Memory B cell (primary cell): ENCODE data around the gene VSNL1.

Experiments
- ATAC-seq: fragments of 150-1000 bp; cut with Tn5 transposase; 2 replicates; pipeline ENCODE4 v1.10.0; 2021; ENCODE audit warnings: low read depth, mild to moderate bottlenecking, moderate library complexity
- DNase-seq, 2 donors: peaks; one replicate each; pipeline ENCODE4 v3.0.0; 2022; ENCODE audit warnings: low spot score in 2 of 2
- H3K27ac Mint-ChIP-seq: one replicate; pipeline ENCODE4 v1.8.0; 2022; ENCODE audit warnings: mild to moderate bottlenecking, moderate library complexity, mixed read lengths
- H3K27me3 Mint-ChIP-seq: one replicate; pipeline ENCODE4 v1.8.0; 2022; ENCODE audit warnings: mixed read lengths
- H3K36me3 Mint-ChIP-seq: one replicate; pipeline ENCODE4 v1.8.0; 2022; ENCODE audit warnings: mild to moderate bottlenecking, mixed read lengths
- H3K4me1 Mint-ChIP-seq: one replicate; pipeline ENCODE4 v1.8.0; 2022; ENCODE audit warnings: mixed read lengths
- H3K4me3 Mint-ChIP-seq: one replicate; pipeline ENCODE4 v1.8.0; 2022; ENCODE audit warnings: mild to moderate bottlenecking, moderate library complexity, mixed read lengths
- H3K9me3 Mint-ChIP-seq: one replicate; pipeline ENCODE4 v1.8.0; 2022; ENCODE audit warnings: mixed read lengths

The VSNL1 gene

GRCh38 chr2:17540093-17540812 is at the start of gene VSNL1:
VSNL1 (plus strand) TSS chr2:17540696; CDS start chr2:17592075, 51,379 bp downstream.
- no peaks in the 10 kb centered on the region for H3K36me3 Mint-ChIP-seq
- no peaks in the 10 kb centered on the region for H3K9me3 Mint-ChIP-seq
- peaks cover 13% of the 10 kb centered on the region for H3K4me1 Mint-ChIP-seq
- no peak within 1 kb of the TSS for H3K27ac Mint-ChIP-seq
- peak within 1 kb of the TSS; percentile 48 for H3K4me3 Mint-ChIP-seq
- DNase-seq (no peak), ATAC-seq (no peak)
- H3K27me3 Mint-ChIP-seq, result peaks cover 33% of the 10 kb centered on the region

DNA sequence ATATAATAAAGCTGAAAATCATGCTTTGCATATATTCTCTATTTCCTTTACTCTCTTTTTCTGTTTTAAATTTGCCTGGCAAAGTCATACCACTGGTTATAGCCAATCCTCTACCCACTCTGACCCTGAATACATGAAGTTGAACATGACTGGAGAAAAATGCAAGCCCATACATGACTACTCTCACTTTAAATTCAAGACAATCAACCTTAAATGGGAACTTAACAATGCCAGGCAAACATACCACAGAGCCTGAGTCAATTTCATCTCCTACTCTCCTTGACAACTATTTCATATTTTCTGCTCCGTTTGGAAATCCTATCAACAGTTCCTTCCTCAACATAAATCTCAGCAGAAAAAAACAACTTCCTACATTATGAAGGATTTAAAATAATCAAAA is 44.9 kb upstream of the VSNL1 start:
- Mint-ChIP-seq H3K27me3 (peaks cover 2% of the 10 kb centered on the region), H3K27ac (no peak overlapping the region)

GRCh38 chr2:17497718-17498117 is 42.8 kb upstream of the VSNL1 start:
- no peaks in the 10 kb centered on the region for H3K4me1 Mint-ChIP-seq
- ATAC-seq (no peak), DNase-seq (no peak)
- no peaks in the 10 kb centered on the region for H3K9me3 Mint-ChIP-seq
- no peak overlapping the region for H3K4me3 Mint-ChIP-seq
- no peaks in the 10 kb centered on the region for H3K36me3 Mint-ChIP-seq
- H3K27ac Mint-ChIP-seq, result no peak overlapping the region
- peaks cover 2% of the 10 kb centered on the region for H3K27me3 Mint-ChIP-seq

More for the DNA sequence above, 44.9 kb upstream of the VSNL1 start:
- no peak for ATAC-seq
- no peaks in the 10 kb centered on the region for H3K36me3 Mint-ChIP-seq
- H3K4me3 Mint-ChIP-seq, result no peak overlapping the region
- no peak for DNase-seq
- no peaks in the 10 kb centered on the region for H3K9me3 Mint-ChIP-seq
- no peaks in the 10 kb centered on the region for H3K4me1 Mint-ChIP-seq

DNA sequence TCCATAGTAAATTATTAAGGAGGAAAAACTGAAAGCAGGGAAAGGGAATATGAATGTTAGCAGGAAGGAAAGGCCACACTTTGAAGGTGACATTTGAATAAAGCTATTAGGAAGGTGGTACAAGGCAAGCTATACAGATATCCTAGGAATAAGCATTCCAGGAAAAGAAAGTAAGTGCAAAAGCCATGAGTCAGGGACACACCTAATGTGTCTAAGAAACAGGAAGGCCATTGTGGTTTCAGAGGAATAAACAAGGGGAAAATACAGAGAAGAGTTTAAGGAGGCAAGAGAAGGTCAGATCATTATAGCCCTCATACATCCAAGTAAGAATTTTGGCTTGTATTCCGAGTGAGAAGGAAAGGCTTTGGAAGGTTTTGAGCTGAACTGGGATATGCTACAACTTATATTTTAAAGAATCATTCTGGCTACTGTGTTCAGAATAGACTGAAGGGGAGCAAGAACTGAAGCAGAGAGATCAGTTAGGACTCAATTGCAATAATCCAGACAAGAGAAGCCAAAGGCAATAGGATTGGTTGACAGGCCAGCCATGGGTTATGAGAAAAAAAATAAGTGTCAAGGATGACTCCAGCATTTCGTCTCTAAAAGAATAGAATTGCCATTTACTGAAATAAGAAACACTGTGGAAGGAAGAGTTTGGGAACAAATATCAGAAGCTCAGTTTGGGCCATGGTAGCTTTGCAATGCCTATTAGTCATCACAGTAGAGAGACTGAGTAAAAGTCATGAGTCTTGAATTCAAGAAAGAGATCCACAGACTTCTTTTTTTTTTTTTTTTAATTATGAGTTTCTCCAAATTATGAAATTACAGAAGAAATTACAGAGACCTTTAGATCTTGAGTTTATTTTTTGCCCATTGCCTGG is 33.5 kb upstream of the VSNL1 start:
- H3K27me3 Mint-ChIP-seq, result peaks cover 11% of the 10 kb centered on the region
- no peaks in the 10 kb centered on the region for H3K4me1 Mint-ChIP-seq
- no peak overlapping the region for H3K27ac Mint-ChIP-seq
- no peak overlapping the region for H3K4me3 Mint-ChIP-seq
- no peaks in the 10 kb centered on the region for H3K9me3 Mint-ChIP-seq
- ATAC-seq (no peak), DNase-seq (no peak)
- no peaks in the 10 kb centered on the region for H3K36me3 Mint-ChIP-seq

DNA sequence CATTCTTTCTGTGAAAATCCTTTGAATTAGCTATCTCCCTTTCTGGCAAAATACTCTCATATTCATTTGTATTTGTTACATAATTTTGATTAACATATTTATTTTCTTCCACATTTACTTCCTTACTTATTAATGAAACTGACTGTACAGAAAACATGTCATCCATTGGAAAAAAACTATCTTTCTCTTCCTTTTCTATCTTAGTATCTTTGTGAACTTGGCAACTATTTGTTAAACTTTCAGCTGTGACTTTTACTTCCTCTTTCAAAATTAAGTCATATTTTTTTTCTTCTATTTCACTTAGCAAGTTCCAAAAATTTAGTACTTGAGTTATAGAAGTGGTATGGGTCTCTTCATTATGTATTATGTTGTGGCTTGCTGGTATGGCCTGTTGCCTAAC is 24.8 kb upstream of the VSNL1 start:
- Mint-ChIP-seq H3K4me3 (no peak overlapping the region), H3K9me3 (peaks cover under 1% of the 10 kb centered on the region)
- no peak for DNase-seq

DNA sequence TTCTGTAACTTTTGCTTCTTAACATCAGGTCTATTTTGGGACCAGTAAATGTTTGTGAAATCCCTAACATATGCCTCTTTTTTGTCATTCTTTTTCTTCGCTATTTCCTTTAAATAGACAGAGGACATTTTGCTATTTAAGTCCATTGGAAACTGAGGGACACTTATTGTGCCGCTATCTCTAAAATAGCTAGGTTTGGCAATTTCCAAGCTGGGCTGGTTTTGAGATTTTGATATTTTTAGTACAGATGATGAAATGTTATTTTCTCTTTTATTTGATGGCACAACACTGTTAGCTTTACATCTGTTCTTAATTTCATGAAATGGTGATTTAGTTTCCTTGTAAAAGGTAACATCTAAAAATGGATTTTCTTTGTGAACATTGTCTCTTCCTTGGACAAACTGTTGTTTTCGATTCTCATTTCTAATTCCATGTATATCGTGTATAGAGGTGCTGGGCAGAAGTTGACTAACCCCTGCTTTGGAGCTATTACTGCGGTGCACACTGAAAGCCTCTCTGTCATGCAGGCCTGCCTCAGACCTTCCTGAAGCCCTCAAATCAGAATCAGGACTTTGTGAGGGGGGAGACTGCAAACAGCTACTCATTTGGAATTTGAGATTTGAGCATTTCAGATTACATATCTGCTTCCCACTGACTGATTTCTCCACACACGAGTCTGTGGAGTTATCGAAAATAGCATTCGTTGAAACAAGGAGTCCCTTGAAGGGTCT is 22.9 kb upstream of the VSNL1 start:
- Mint-ChIP-seq H3K36me3 (no peaks in the 10 kb centered on the region), H3K27ac (no peak overlapping the region), H3K27me3 (peaks cover 14% of the 10 kb centered on the region), H3K4me1 (peaks cover 7% of the 10 kb centered on the region), H3K4me3 (peak overlapping the region; percentile 33), H3K9me3 (peaks cover 2% of the 10 kb centered on the region)
- DNase-seq (no peak), ATAC-seq (no peak)

More for the DNA sequence above, 24.8 kb upstream of the VSNL1 start:
- Mint-ChIP-seq H3K27me3 (peaks cover 9% of the 10 kb centered on the region), H3K4me1 (peaks cover 7% of the 10 kb centered on the region), H3K36me3 (no peaks in the 10 kb centered on the region), H3K27ac (no peak overlapping the region)
- ATAC-seq, result no peak

GRCh38 chr2:17518212-17519154 is 22.0 kb upstream of the VSNL1 start, which contains the start of gene RAD51AP2:
RAD51AP2 (minus strand) TSS chr2:17518440; CDS start chr2:17518415, 25 bp downstream.
- Mint-ChIP-seq H3K4me3 (peak within 1 kb of the TSS; percentile 33), H3K9me3 (peaks cover 2% of the 10 kb centered on the region), H3K27me3 (peaks cover 14% of the 10 kb centered on the region), H3K4me1 (peaks cover 7% of the 10 kb centered on the region), H3K36me3 (no peaks in the 10 kb centered on the region), H3K27ac (peak within 1 kb of the TSS; percentile 65)
- peak; percentile 32 to 43 for DNase-seq
- ATAC-seq, result peak; percentile 76

DNA sequence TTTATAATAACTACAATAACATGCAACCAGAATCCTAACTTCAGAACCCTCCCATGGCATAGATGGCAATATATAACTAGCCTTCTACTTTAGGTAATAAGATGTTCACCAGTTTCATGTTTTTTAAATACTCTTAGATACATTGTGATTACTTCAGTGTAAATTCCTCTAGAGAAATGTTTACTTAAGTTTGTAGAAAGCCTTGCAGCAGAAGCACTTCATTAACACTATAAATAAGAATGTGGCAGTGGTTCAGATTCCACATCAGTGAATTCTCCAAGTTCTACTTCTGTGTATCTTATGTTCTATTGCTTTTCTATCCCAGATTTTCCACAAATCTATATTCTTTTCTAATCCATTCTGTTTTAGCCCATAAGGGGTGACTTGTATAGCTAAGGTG is 21.0 kb upstream of the VSNL1 start:
- H3K4me1 Mint-ChIP-seq, result peaks cover 7% of the 10 kb centered on the region
- ATAC-seq, result no peak

GRCh38 chr2:17520761-17521160 is 19.7 kb upstream of the VSNL1 start:
- peak; percentile 44 for ATAC-seq
- H3K4me3 Mint-ChIP-seq, result no peak overlapping the region

More for the DNA sequence above, 21.0 kb upstream of the VSNL1 start:
- H3K4me3 Mint-ChIP-seq, result no peak overlapping the region
- H3K27ac Mint-ChIP-seq, result no peak overlapping the region
- H3K9me3 Mint-ChIP-seq, result peaks cover 2% of the 10 kb centered on the region
- peaks cover 15% of the 10 kb centered on the region for H3K27me3 Mint-ChIP-seq
- DNase-seq, result no peak
- no peaks in the 10 kb centered on the region for H3K36me3 Mint-ChIP-seq

DNA sequence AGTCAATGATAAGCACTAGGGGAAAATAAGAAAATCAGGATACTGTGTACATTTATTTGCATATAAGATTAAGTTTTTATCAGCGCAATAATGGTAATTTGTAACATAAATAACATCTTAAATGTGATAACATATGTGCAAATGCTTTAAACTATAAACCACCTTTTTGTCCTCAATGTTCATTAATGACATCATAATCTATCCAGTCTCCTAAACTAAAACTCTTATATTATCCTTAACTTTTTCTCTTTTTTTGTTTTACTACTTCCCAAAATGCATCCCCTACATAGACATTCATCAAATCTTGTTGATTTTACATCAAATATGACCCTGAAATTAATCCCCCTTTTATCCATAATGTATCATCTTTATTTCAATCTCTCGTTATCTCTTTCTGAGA is 18.9 kb upstream of the VSNL1 start:
- H3K9me3 Mint-ChIP-seq, result peaks cover 2% of the 10 kb centered on the region
- H3K4me1 Mint-ChIP-seq, result no peaks in the 10 kb centered on the region
- ATAC-seq (no peak), DNase-seq (no peak)
- peaks cover 20% of the 10 kb centered on the region for H3K27me3 Mint-ChIP-seq
- no peak overlapping the region for H3K4me3 Mint-ChIP-seq
- H3K27ac Mint-ChIP-seq, result no peak overlapping the region
- no peaks in the 10 kb centered on the region for H3K36me3 Mint-ChIP-seq

More at GRCh38 chr2:17520761-17521160, 19.7 kb upstream of the VSNL1 start:
- H3K27ac Mint-ChIP-seq, result no peak overlapping the region
- no peak for DNase-seq
- peaks cover 2% of the 10 kb centered on the region for H3K9me3 Mint-ChIP-seq
- peaks cover 17% of the 10 kb centered on the region for H3K27me3 Mint-ChIP-seq
- H3K4me1 Mint-ChIP-seq, result peaks cover 2% of the 10 kb centered on the region
- no peaks in the 10 kb centered on the region for H3K36me3 Mint-ChIP-seq

DNA sequence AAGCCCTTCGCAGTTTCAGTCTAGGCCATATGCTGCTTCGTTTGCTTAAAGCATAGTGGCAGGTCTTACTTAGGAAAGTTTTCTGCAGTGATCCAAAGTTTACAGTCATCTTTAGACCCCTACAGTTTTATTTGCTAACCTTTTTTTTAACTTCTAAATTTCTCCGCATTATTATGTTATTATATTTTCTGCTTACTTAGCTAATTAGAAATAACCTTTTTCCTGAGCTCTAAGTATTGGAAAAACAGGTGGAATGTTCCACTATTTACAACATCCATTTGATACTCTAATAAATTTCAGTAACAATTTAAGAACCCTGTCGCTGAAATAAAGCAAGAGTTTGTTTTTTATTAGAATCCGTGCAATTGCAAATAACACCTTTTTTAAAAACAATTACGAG is 18.2 kb upstream of the VSNL1 start:
- H3K27ac Mint-ChIP-seq, result no peak overlapping the region
- ATAC-seq, result no peak
- no peak overlapping the region for H3K4me3 Mint-ChIP-seq
- DNase-seq, result no peak
- H3K27me3 Mint-ChIP-seq, result peaks cover 21% of the 10 kb centered on the region
- no peaks in the 10 kb centered on the region for H3K36me3 Mint-ChIP-seq
- H3K9me3 Mint-ChIP-seq, result peaks cover 2% of the 10 kb centered on the region
- H3K4me1 Mint-ChIP-seq, result no peaks in the 10 kb centered on the region

DNA sequence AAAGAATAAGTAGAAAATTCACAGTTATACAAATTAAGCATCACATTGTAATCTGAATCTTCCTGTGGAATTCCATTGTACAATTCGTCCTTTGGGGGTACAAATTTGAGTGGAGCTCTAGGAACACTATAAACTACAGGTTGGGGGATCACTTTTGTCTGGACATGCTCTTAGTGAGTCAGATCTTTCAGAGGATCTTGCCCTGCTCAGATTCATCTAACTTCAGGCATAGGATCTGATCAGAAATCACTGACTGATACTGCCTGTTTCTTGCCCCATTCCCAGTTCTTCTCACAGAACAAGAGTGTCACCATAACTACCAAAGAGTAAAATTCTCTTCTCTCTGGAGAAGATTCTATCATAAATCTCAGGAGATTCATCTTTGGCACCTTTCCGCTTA is 10.7 kb upstream of the VSNL1 start:
- Mint-ChIP-seq H3K36me3 (no peaks in the 10 kb centered on the region), H3K27ac (no peak overlapping the region), H3K4me1 (no peaks in the 10 kb centered on the region), H3K9me3 (no peaks in the 10 kb centered on the region), H3K4me3 (no peak overlapping the region), H3K27me3 (peaks cover 12% of the 10 kb centered on the region)
- ATAC-seq (no peak), DNase-seq (no peak)

DNA sequence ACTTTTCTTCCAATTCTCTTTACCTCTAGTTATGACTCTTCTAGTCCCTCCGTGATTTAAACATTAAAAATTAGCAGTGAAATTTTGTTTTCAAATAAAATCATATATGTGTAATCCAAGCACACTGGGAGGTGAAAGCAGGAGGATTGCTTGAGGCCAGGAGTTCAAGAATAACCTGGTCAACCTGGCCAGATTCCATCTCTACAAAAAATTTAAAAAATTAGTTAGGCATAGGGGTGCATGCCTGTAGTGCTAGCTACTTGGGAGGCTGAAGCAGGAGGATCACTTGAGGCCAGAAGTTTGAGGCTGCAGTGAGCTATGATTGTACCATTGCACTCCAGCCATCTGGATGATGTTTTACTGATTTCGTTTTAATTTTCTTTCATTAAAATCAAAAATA is 7.0 kb upstream of the VSNL1 start:
- Mint-ChIP-seq H3K27me3 (peaks cover 20% of the 10 kb centered on the region), H3K36me3 (no peaks in the 10 kb centered on the region), H3K4me3 (no peak overlapping the region), H3K9me3 (no peaks in the 10 kb centered on the region), H3K27ac (no peak overlapping the region), H3K4me1 (peaks cover 2% of the 10 kb centered on the region)
- no peak for ATAC-seq
- DNase-seq, result no peak
